ENCODE results near the gene LRRC53.
A peak's percentile ranks its signal among the peaks of the same experiment; 100 is the strongest.

Gene LRRC53

GRCh38 chr1:74471470-74471869 lies 40.9 kb downstream of the LRRC53 start:
- no peak overlapping the region for H3K27ac ChIP-seq

GRCh38 chr1:74470936-74471335 lies 41.5 kb downstream of the LRRC53 start:
- H3K4me1 ChIP-seq = no peaks in the 10 kb centered on the region
- H3K79me2 ChIP-seq = no peaks in the 10 kb centered on the region
- H3K27ac ChIP-seq = no peak overlapping the region
- TF ChIP-seq CTCF (IDR thresholded peaks at IDR 0.05) = no peak
- H3K36me3 ChIP-seq (ENCODE audit: control insufficient read depth, insufficient read depth, low read length) = no peaks in the 10 kb centered on the region
- H3K4me3 ChIP-seq (ENCODE audit: low read depth, low read length) = no peak overlapping the region
- H3K4me2 ChIP-seq (ENCODE audit: low read length) = no peak overlapping the region
- H3K27me3 ChIP-seq (ENCODE audit: control insufficient read depth, insufficient read depth, low read length) = no peaks in the 10 kb centered on the region
- H2AFZ ChIP-seq = no peak overlapping the region
- no peak overlapping the region for H3K9ac ChIP-seq
- H3K9me3 ChIP-seq (ENCODE audit: control insufficient read depth, low read length) = no peaks in the 10 kb centered on the region

More at GRCh38 chr1:74471470-74471869, 40.9 kb downstream of the LRRC53 start:
- H3K4me2 ChIP-seq (ENCODE audit: low read length) = no peak overlapping the region
- no peak for TF ChIP-seq CTCF (IDR thresholded peaks at IDR 0.05)
- no peaks in the 10 kb centered on the region for H3K27me3 ChIP-seq (ENCODE audit: control insufficient read depth, insufficient read depth, low read length)
- H3K4me1 ChIP-seq = no peaks in the 10 kb centered on the region
- no peak overlapping the region for H2AFZ ChIP-seq
- H3K79me2 ChIP-seq = no peaks in the 10 kb centered on the region
- H3K4me3 ChIP-seq (ENCODE audit: low read depth, low read length) = no peak overlapping the region
- H3K36me3 ChIP-seq (ENCODE audit: control insufficient read depth, insufficient read depth, low read length) = no peaks in the 10 kb centered on the region
- no peak overlapping the region for H3K9ac ChIP-seq
- no peaks in the 10 kb centered on the region for H3K9me3 ChIP-seq (ENCODE audit: control insufficient read depth, low read length)

GRCh38 chr1:74470251-74470650 lies 42.2 kb downstream of the LRRC53 start:
- Histone ChIP-seq H3K9ac (no peak overlapping the region), H3K4me3 (ENCODE audit: low read depth, low read length) (no peak overlapping the region), H2AFZ (no peak overlapping the region), H3K4me2 (ENCODE audit: low read length) (no peak overlapping the region), H3K79me2 (no peaks in the 10 kb centered on the region), H3K9me3 (ENCODE audit: control insufficient read depth, low read length) (no peaks in the 10 kb centered on the region), H3K27ac (no peak overlapping the region), H3K27me3 (ENCODE audit: control insufficient read depth, insufficient read depth, low read length) (no peaks in the 10 kb centered on the region), H3K36me3 (ENCODE audit: control insufficient read depth, insufficient read depth, low read length) (no peaks in the 10 kb centered on the region), H3K4me1 (no peaks in the 10 kb centered on the region)
- TF ChIP-seq CTCF (IDR thresholded peaks at IDR 0.05) = no peak

- Histone ChIP-seq H3K9me3 (ENCODE audit: control insufficient read depth, low read length) (no peaks in the 10 kb centered on the region), H3K79me2 (no peaks in the 10 kb centered on the region), H3K36me3 (ENCODE audit: control insufficient read depth, insufficient read depth, low read length) (no peaks in the 10 kb centered on the region), H3K9ac (no peak overlapping the region), H2AFZ (no peak overlapping the region), H3K27ac (no peak overlapping the region), H3K27me3 (ENCODE audit: control insufficient read depth, insufficient read depth, low read length) (no peaks in the 10 kb centered on the region), H3K4me3 (ENCODE audit: low read depth, low read length) (no peak overlapping the region), H3K4me2 (ENCODE audit: low read length) (no peak overlapping the region), H3K4me1 (no peaks in the 10 kb centered on the region)
- TF ChIP-seq CTCF (IDR thresholded peaks at IDR 0.05) = peak; percentile 39
Measured at GRCh38 chr1:74468982-74469603, 43.3 kb downstream of the LRRC53 start.

- Histone ChIP-seq H3K27ac (no peak overlapping the region), H3K36me3 (ENCODE audit: control insufficient read depth, insufficient read depth, low read length) (no peaks in the 10 kb centered on the region), H3K79me2 (no peaks in the 10 kb centered on the region), H3K9ac (no peak overlapping the region), H3K9me3 (ENCODE audit: control insufficient read depth, low read length) (no peaks in the 10 kb centered on the region), H3K27me3 (ENCODE audit: control insufficient read depth, insufficient read depth, low read length) (no peaks in the 10 kb centered on the region), H3K4me2 (ENCODE audit: low read length) (no peak overlapping the region), H2AFZ (no peak overlapping the region), H3K4me3 (ENCODE audit: low read depth, low read length) (no peak overlapping the region), H3K4me1 (no peaks in the 10 kb centered on the region)
- TF ChIP-seq CTCF (IDR thresholded peaks at IDR 0.05) = no peak
Measured at GRCh38 chr1:74467786-74468377, 44.5 kb downstream of the LRRC53 start.

Measured in parathyroid adenoma (tissue), 2 donors.